Thoracic aorta (tissue), 2 donors: ENCODE measurements around the gene ZNF496. TPM values are rescaled to one million over a fixed set of nuclear protein-coding genes. Genes with fewer than 3 reads are reported as not detected.

Source experiments
- ATAC-seq: fragments of 150-250 bp; one replicate; pipeline ENCODE4 v1.8.0; 2017; ENCODE audit warnings: low read depth; ENCODE audit not compliant: insufficient number of reproducible peaks, low FRiP score
- DNase-seq: peaks from one replicate; pipeline ENCODE4 v3.0.0-alpha.2; 2020; ENCODE audit warnings: low spot score
- H3K27ac ChIP-seq, 2 donors: fragments of 200-600 bp; sonication (generic); 1 replicate in 1 of 2; 2 replicates in 1 of 2; pipeline ENCODE4 v1.5.1; 2016; ENCODE audit warnings: mild to moderate bottlenecking in 2 of 2, moderate library complexity in 2 of 2
- H3K27me3 ChIP-seq: fragments of 200-600 bp; sonication (generic); replicated peaks from 2 replicates; pipeline ENCODE4 v1.6.0; 2016; ENCODE audit warnings: mild to moderate bottlenecking; ENCODE audit not compliant: insufficient read depth
- H3K36me3 ChIP-seq: fragments of 200-600 bp; sonication (generic); one replicate; pipeline ENCODE4 v1.5.1; 2016
- H3K4me1 ChIP-seq, 2 donors: fragments of 200-600 bp; sonication (generic); 1 replicate in 1 of 2; 2 replicates in 1 of 2; pipeline versions ENCODE4 v1.5.1 to v1.6.0; 2016; ENCODE audit warnings: low read depth in 2 of 2, mild to moderate bottlenecking in 1 of 2; ENCODE audit not compliant: control insufficient read depth in 1 of 2
- H3K4me3 ChIP-seq: fragments of 200-600 bp; sonication (generic); 2 replicates; pipeline ENCODE4 v1.5.1; 2016; ENCODE audit warnings: mild to moderate bottlenecking
- H3K9me3 ChIP-seq: fragments of 200-600 bp; sonication (generic); 2 replicates; pipeline ENCODE4 v1.5.1; 2016
- total RNA-seq, 2 donors: library from RNA; depleted of rRNA; stranded (reverse); fragments of >200 nt; gene quantifications; one replicate each; pipeline versions ENCODE4 v1.1.0 to v1.2.3, GENCODE V29; 2016
- TF ChIP-seq, protein P1 (sequence below): fragments of 200-600 bp; sonication (generic); IDR thresholded peaks from one replicate; pipeline ENCODE4 v1.5.1; 2019; ENCODE audit warnings: antibody characterized with exemption

The ZNF496 gene
- total RNA-seq, 2 donors from 2014 or later, result 37.0 to 55.4 TPM

DNA sequence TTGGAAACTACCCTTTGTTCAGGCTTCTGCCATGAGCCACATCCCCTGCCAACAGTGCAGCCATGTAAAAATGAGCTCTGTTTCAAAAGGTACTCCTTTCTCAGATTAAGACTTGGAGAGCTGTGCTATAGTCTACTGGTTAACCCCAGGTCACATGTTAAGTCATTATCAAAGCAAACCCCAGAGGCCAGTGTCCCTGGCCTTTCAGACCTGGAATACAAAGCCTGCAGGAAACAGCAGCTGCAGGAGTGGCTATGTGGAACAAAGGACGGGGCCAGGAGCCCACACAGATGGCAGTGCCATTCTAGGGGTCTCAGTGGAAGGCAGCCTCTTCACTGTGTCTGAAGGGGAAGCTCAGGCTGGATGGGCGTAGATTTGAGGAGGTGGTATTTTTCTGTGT, 6.7 kb downstream of the ZNF496 start:
- no peak for ATAC-seq
- Histone ChIP-seq H3K4me3 (no peak overlapping the region), H3K27me3 (no peaks in the 10 kb centered on the region), H3K9me3 (no peaks in the 10 kb centered on the region), H3K4me1 (peaks cover 0 to under 1% of the 10 kb centered on the region in 2 donors), H3K27ac (no peak overlapping the region), H3K36me3 (peaks cover 60% of the 10 kb centered on the region)
- TF ChIP-seq, protein P1, sequence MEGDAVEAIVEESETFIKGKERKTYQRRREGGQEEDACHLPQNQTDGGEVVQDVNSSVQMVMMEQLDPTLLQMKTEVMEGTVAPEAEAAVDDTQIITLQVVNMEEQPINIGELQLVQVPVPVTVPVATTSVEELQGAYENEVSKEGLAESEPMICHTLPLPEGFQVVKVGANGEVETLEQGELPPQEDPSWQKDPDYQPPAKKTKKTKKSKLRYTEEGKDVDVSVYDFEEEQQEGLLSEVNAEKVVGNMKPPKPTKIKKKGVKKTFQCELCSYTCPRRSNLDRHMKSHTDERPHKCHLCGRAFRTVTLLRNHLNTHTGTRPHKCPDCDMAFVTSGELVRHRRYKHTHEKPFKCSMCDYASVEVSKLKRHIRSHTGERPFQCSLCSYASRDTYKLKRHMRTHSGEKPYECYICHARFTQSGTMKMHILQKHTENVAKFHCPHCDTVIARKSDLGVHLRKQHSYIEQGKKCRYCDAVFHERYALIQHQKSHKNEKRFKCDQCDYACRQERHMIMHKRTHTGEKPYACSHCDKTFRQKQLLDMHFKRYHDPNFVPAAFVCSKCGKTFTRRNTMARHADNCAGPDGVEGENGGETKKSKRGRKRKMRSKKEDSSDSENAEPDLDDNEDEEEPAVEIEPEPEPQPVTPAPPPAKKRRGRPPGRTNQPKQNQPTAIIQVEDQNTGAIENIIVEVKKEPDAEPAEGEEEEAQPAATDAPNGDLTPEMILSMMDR, result no peak
- DNase-seq, result no peak

DNA sequence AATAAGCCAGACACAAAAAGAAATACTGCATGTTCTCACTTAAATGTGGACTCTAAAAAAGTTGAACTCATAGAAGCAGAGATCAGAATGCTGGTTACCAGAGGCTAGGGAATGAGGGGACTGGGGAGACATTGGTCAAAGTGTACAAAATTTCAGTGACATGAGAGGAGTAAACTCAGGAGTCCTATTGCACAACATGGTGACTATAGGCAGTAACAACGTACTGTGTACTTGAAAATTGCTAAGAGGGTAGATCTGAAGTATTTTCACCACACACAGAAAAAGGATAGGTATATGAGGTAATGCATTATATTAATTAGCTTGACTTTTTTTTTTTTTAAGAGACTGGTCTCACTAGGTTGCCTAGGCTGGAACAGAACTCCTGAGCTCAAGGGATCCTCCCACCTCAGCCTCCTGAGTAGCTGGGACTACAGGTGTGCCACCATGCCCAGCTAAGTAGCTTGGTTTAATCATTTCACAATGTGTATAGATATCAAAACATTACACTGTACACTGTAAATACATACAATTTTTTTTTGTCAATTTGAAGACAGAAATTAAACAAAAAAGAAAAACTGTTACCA, 7.4 kb downstream of the ZNF496 start:
- Histone ChIP-seq H3K4me3 (no peak overlapping the region), H3K27ac (no peak overlapping the region), H3K9me3 (no peaks in the 10 kb centered on the region), H3K36me3 (peaks cover 63% of the 10 kb centered on the region), H3K27me3 (no peaks in the 10 kb centered on the region), H3K4me1 (no peaks in the 10 kb centered on the region)
- ATAC-seq, result no peak
- DNase-seq, result no peak
- TF ChIP-seq, protein P1, result no peak

DNA sequence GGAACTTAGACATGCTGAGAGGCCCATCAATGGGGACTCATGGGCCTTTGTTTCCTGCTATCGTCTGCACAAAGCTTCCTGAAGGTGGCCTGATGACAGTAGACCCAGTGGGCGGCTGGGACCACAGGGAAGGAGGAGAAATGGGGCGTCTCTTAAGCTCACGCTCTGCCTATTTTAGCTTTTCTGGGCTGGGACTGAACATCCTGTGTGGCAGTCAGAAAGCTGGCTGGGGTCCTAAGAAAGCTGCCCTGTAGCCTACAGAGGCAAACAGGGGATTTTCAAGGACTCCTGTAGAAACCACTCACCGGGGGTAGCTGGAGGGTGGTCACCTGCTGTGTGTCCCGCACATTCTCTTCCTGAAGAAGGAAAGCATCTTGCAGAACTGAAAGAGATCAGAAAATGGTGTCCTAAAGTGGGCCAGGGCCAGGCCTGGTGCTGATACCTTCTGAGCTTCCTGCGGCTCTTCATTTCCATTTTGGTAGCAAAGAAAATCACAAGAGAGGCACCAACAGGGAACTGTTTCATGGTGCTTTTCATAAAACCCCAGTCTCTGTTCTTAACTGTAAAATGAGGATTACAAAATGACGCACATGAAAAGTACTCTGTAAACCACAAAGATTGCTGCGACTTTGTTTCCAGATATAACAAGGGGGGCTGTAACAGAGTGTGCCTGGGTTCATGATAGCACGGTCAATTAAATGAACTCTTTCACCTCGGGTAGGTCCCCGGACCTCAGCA, 8.6 kb downstream of the ZNF496 start:
- peaks cover 53% of the 10 kb centered on the region for H3K36me3 ChIP-seq
- DNase-seq (no peak), ATAC-seq (no peak)
- H3K27ac ChIP-seq, result no peak overlapping the region
- H3K9me3 ChIP-seq, result no peaks in the 10 kb centered on the region
- TF ChIP-seq, protein P1, result no peak
- no peak overlapping the region for H3K4me3 ChIP-seq
- no peaks in the 10 kb centered on the region for H3K4me1 ChIP-seq
- H3K27me3 ChIP-seq, result no peaks in the 10 kb centered on the region

DNA sequence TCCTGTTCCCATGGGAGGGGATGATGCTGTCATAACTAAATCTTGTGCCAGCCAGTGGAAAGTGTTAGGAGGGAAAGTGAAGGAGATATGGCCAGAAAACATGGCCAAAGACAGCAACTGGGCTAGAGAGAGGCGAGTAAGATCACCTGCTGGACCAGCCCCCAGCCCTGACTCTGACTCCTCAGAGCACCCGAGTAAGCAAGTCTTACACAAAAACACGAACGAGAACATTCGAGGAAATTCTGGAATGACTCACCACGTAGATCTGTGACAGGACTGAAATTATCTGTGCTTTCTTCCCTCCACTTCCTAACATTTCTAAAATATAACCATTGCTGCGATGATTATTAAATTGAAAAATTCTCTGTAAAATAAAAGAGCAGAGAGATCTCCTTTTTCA, 9.2 kb downstream of the ZNF496 start:
- Histone ChIP-seq H3K4me1 (no peaks in the 10 kb centered on the region), H3K36me3 (peaks cover 49% of the 10 kb centered on the region), H3K27ac (no peak overlapping the region), H3K27me3 (no peaks in the 10 kb centered on the region), H3K9me3 (no peaks in the 10 kb centered on the region), H3K4me3 (no peak overlapping the region)
- TF ChIP-seq, protein P1, result no peak
- ATAC-seq (no peak), DNase-seq (no peak)

DNA sequence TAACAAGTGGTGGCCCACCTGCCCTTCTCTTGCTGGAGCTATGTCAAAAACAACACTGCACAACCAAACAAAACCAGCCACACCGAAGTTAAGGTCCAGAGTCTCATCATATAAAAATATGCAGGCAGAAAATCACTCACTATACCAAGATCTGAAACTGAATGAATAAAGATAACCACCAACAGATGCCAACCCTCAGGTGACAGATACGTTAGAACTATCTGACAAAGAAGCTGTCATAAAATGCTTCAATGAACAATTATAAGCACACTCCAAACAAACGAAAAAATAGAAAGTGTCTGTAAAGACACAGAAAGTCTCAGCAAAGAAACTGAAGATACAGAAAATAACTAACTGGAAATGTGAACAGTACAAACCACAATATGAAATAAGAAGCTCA, 14.0 kb downstream of the ZNF496 start:
- DNase-seq, result no peak
- Histone ChIP-seq H3K27me3 (no peaks in the 10 kb centered on the region), H3K27ac (no peak overlapping the region), H3K36me3 (peaks cover 34% of the 10 kb centered on the region), H3K4me3 (no peak overlapping the region), H3K4me1 (no peaks in the 10 kb centered on the region), H3K9me3 (no peaks in the 10 kb centered on the region)
- no peak for ATAC-seq
- TF ChIP-seq, protein P1, result no peak
